Peyer's patch (tissue), 4 donors: ENCODE data around the gene UST.

Experiments
- CTCF ChIP-seq, 6 experiments: fragments of 450-650 bp in 4 of 6; fragments of 200-600 bp in 2 of 6; sonication (generic) in 1 of 6; IDR thresholded peaks; one replicate each; pipeline ENCODE4 v1.5.1; 2017 to 2019; ENCODE audit warnings: antibody characterized with exemption in 6 of 6, mild to moderate bottlenecking in 3 of 6, moderate library complexity in 1 of 6
- POLR2A ChIP-seq, 2 donors: fragments of 450-650 bp; IDR thresholded peaks; one replicate each; pipeline ENCODE4 v1.5.1; 2017; ENCODE audit warnings: antibody characterized with exemption in 2 of 2, mild to moderate bottlenecking in 2 of 2, moderate library complexity in 2 of 2

DNA sequence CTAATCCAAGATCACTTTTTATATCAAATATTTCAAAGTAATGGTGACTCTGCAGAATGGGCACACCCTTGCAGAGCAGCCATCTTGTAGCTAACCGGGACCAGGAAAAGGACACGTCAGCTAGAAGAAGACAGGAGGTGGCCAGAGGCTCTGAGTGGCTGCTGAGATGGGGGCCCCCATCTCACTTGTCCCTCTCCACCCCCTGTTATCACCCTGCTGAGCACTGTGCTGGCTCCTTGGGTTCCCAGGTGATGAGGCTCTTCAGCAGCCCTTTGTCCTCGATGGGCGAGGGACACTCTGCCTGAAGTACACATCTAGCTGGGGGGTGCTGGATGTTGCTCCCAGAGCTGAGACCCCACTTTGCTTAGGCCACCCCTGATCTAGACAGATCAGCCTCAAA lies 126.3 kb downstream of the UST start:
- TF ChIP-seq CTCF (IDR thresholded peaks at IDR 0.05) = no peak
- TF ChIP-seq POLR2A (IDR thresholded peaks at IDR 0.05) = no peak
